Mesodermal cell (in vitro differentiated cells): Measurements from ENCODE around the gene CHD2.

Source experiments
- H3K27ac ChIP-seq: 2 replicates; pipeline ENCODE4 v1.7.0; 2013; ENCODE audit warnings: mild to moderate bottlenecking, low read depth, low read length, moderate library complexity; ENCODE audit not compliant: severe bottlenecking
- H3K36me3 ChIP-seq: 2 replicates; pipeline ENCODE4 v1.7.1; 2013; ENCODE audit warnings: mild to moderate bottlenecking, low read length, moderate library complexity; ENCODE audit not compliant: control insufficient read depth, insufficient read depth
- H3K4me1 ChIP-seq: one replicate; pipeline ENCODE4 v1.7.1; 2013; ENCODE audit warnings: mild to moderate bottlenecking, low read length; ENCODE audit not compliant: insufficient read depth, control insufficient read depth, poor library complexity, severe bottlenecking
- H3K4me3 ChIP-seq: 2 replicates; pipeline ENCODE4 v1.7.0; 2013; ENCODE audit warnings: low read length, control low read depth, mild to moderate bottlenecking; ENCODE audit not compliant: insufficient read depth, poor library complexity, severe bottlenecking; ENCODE audit errors: extremely low read depth
- H3K9me3 ChIP-seq: 2 replicates; pipeline ENCODE4 v1.7.1; 2013; ENCODE audit warnings: mild to moderate bottlenecking, low read length, moderate library complexity; ENCODE audit not compliant: control insufficient read depth
- WGBS, 2 experiments: methylation state at CpG; one replicate each; pipeline ENCODE4 v1.1.5; 2013; ENCODE audit warnings: missing lambda C conversion rate in 2 of 2; ENCODE audit not compliant: insufficient coverage in 2 of 2; 5-methylcytosine and 5-hydroxymethylcytosine counted together

Gene CHD2

DNA sequence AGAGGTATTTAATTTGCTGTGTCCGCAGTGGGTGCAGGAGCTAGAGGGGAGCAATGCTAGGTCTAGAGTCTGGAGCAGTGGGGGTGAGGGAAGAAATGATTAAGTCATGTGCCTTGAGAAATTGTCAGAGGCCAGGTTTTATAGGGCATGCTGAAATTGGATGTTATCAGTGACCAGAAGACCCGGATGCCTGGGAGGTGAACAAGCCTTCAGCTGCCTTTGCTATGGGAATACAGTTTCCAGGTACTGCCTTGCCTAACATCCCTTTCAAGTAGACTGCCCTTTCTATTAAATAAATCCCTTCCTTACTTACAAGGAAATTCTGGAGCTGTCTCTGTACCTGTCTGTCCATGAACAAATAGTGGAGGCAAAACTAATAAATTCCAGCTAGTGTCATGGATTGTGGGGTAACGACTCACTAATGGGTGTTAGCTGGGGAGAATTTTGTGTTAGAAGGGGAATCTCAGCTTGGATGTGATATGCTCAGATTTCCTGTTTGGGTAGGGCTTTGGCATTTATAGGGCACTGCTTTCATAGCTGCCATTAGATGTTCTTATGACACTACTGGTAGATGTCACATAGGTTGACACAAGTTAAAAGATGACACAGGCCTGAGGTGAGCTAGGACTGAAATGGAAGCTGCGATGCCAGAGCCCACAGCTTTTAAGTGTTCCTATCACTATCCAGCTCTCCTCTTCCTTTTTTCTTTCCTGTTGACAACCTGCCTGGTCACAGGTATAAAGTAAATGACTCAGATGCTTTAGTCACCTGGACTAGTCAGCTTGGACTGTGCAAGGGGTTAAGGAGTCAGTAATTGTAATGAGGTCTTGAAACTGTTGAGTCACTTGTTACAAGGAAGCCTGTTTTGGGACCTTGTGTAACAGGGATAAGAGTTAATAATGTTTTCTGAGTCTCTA, 21.3 kb downstream of the CHD2 start:
- 97 to 100% methylated on average over 3 to 4 of the region's 4 CpGs for WGBS, 2 experiments
- Histone ChIP-seq H3K9me3 (no peaks in the 10 kb centered on the region), H3K4me1 (peaks cover 24% of the 10 kb centered on the region), H3K27ac (peak overlapping the region; percentile 8), H3K4me3 (no peak overlapping the region), H3K36me3 (peaks cover 73% of the 10 kb centered on the region)

DNA sequence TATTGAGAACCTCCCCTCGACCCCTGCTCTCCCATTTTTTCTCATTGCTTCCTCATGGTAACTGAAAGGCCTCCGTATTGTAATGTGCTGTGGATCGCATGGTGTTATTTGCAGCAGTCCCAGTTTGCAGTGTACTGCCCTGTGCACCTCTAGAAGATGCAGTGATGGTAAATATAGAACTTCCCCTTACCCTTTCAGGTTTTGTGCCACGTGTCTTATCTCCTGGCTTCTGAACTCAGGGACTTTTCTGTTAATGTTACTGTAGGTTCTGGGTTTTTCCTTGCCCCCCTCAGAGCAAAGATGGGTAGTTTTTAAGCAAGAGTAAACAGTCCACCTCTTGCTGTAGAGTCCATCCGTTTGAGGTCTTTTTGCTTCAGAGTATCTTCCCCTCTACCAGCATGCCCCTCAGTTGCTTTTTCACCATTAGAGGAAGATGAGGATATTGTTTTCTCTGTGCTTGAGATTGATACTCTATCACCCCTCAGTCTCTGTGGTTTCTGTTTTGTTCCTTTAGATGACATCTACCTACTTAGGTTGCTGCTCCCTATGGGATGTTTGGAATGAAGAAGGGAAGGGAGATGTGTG, 22.4 kb downstream of the CHD2 start:
- H3K36me3 ChIP-seq, result peaks cover 75% of the 10 kb centered on the region

DNA sequence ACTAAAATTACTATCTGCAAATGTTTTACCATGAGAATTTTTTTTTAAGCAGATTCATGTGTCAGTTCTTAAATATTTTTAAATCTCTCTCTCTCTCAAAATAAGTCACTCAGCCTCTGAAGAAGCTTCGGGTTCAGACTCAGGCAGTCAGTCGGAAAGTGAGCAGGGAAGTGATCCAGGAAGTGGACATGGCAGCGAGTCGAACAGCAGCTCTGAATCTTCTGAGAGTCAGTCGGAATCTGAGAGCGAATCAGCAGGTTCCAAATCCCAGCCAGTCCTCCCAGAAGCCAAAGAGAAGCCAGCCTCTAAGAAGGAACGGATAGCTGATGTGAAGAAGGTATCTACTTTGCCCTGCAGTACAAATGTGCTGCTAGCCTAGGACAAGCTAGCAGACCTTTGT, 24.1 kb downstream of the CHD2 start:
- H3K36me3 ChIP-seq, result peaks cover 86% of the 10 kb centered on the region
- no peaks in the 10 kb centered on the region for H3K9me3 ChIP-seq
- H3K4me3 ChIP-seq, result no peak overlapping the region
- no peak overlapping the region for H3K27ac ChIP-seq
- 94 to 100% methylated on average over 6 of the region's 7 CpGs for WGBS, 2 experiments
- H3K4me1 ChIP-seq, result peaks cover 32% of the 10 kb centered on the region

More for the DNA sequence above, 22.4 kb downstream of the CHD2 start:
- H3K4me3 ChIP-seq, result no peak overlapping the region
- H3K4me1 ChIP-seq, result peaks cover 24% of the 10 kb centered on the region
- WGBS, 2 experiments, result 87 to 100% methylated on average over 1 to 3 of the region's 5 CpGs
- no peak overlapping the region for H3K27ac ChIP-seq
- H3K9me3 ChIP-seq, result no peaks in the 10 kb centered on the region

DNA sequence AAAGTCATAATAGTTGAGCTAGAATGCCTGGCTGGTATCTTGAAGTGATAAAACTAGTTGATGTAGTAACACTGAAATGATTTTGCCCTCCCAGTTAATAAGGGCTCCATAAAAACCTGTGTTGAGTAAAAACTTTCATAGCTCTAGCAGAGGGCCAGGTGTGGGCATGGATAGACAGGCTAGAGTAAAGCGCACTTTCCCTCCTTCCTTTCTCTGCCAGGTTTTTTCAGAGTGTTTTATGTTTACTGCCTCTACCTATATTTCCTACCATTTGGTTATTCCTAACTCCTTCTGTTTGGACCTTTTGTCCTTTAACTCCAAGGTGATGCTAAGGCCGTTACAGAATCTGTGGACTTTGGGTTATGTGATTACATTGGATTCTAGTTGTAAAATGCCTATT, 25.3 kb downstream of the CHD2 start:
- H3K27ac ChIP-seq, result no peak overlapping the region
- WGBS, 2 experiments, result 100% methylated on average over 1 of the region's 2 CpGs
- no peaks in the 10 kb centered on the region for H3K9me3 ChIP-seq
- no peak overlapping the region for H3K4me3 ChIP-seq
- peaks cover 35% of the 10 kb centered on the region for H3K4me1 ChIP-seq
- peaks cover 82% of the 10 kb centered on the region for H3K36me3 ChIP-seq

DNA sequence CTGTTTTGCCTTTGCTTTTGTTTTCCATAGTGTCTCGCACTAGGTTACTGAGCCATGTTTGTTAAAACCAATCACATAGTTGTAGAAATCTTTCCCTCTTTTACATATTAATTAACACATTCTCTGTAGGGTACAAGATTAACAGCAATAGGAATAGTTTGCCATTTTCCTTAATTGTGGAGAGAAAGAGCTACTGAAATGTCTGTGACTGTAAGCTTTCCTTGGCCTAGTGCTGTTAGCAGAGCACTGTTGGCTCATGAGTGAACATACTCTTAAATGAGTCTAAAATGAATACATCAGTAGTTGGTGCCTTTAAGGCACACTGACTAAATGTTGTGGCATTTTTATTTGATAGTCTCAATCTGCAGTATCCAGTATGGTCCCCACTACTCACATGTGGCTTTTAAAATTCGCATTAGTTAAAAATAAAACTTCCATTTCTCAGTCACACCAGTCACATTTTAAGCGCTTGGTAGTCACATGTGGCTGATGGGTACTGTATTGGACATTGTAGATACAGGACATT, 28.2 kb downstream of the CHD2 start:
- Histone ChIP-seq H3K36me3 (peaks cover 79% of the 10 kb centered on the region), H3K4me3 (no peak overlapping the region), H3K27ac (peak overlapping the region; percentile 43), H3K9me3 (no peaks in the 10 kb centered on the region), H3K4me1 (peaks cover 33% of the 10 kb centered on the region)
- WGBS, 2 experiments, result no CpG with 5 or more reads among the region's 3 CpGs

DNA sequence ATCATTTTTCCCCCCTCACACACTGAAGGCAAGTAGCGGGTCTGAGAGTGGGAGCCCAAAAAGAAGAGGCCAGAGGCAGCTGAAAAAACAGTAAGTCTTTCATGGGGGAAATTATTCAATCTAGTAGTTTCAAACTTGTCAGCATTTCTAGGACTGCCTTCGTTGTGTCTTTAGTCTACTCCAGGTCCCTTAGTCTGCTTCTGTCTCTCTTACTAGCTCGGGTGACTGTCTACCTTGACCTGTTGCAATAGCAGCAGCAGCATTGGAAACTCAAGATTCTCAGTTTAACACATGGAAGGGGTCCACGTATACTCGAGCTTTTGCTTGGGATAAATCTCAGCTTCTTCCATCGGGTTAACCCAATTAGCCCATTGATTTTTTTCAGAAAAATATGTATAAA, 28.9 kb downstream of the CHD2 start:
- 95 to 100% methylated on average over 2 to 4 of the region's 6 CpGs for WGBS, 2 experiments
- Histone ChIP-seq H3K36me3 (peaks cover 79% of the 10 kb centered on the region), H3K27ac (no peak overlapping the region), H3K4me3 (no peak overlapping the region), H3K4me1 (peaks cover 30% of the 10 kb centered on the region), H3K9me3 (no peaks in the 10 kb centered on the region)

DNA sequence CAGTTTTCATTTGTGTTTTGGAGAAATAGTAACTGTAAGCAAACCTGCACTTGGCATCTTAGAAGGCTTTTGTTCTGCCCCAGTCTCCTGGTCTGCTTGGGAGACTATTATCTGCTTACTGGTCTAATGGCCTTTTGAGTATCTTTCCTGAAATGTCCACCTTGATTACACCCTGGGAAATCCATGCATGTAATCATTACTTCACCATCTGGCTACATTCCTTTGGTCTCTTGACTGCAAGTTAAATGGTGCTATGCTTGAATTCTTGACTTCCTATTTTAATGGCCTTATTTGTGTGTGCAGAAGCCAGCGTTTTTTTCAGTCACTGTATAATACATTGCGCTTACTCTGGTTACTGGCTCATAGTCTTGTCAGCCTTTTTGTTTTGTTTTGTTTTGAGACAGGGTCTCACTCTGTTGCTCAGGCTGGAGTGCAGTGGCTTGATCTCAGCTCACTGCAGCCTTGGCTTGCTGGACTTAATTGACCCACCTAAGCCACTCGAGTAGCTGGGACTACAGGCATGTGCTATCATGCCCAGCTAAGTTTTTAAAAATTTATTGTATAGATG, 30.0 kb downstream of the CHD2 start:
- H3K4me3 ChIP-seq, result no peak overlapping the region
- H3K27ac ChIP-seq, result peak overlapping the region; percentile 85
- no peaks in the 10 kb centered on the region for H3K9me3 ChIP-seq
- H3K36me3 ChIP-seq, result peaks cover 79% of the 10 kb centered on the region
- H3K4me1 ChIP-seq, result peaks cover 28% of the 10 kb centered on the region
- WGBS, 2 experiments, result 56 to 100% methylated on average over 1 to 3 of the region's 3 CpGs

DNA sequence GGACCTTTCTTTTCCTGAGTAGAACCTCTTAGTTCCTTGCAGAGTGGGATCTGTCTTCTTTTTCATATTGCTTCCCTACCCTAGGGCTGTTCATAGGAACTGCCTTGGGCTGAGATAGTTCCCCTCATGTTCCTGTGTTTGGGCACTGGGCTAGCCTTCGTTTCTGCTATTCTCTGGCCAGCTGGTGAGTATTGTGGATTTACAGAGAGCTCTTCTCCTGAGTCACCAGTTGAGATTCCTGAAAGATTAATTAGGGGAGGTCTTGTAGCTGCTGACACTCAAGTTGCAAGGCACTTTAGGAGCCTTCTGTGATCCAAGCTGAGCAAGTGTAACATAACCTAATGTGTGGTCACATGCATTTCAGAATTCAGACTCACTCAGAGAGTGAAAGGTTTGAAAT, 30.7 kb downstream of the CHD2 start:
- H3K27ac ChIP-seq, result peak overlapping the region; percentile 85
- WGBS, 2 experiments, result 80% methylated on average over 1 of the region's 1 CpG; no CpG with 5 or more reads in 1 of the 2 experiments
- H3K36me3 ChIP-seq, result peaks cover 79% of the 10 kb centered on the region
- no peak overlapping the region for H3K4me3 ChIP-seq
- no peaks in the 10 kb centered on the region for H3K9me3 ChIP-seq
- H3K4me1 ChIP-seq, result peaks cover 28% of the 10 kb centered on the region

DNA sequence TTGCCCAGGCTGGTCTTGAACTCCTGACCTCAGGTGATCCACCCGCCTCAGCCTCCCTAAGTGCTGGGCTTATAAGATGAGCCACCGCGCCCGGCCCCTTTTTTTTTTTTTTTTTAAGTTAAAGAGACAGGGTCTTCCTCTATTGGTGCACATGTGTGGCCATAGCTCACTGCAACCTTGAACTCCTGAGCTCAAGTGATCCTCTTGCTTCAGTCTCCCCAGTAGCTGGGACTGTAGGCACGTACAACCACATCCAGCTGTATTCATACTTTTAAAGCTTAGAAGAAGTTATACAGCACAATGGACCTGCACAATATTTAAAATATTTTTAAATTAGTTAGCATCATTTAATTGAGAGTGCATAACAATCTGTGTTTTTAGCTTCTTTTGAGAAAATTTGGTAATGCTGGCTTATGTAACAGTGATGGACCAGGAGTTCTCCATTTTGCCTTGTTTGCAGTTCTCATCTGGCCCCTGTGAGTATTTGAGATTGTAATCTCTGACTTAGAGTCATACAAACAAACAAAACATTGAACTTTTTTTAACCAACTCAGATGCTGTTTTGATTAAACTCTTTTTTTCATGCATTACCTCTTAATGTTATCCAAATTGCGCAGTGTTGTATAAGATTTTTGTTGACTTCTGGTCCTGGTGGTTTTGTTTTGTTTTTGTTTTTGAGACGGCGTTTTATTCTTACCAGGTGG, 33.0 kb downstream of the CHD2 start:
- no peak overlapping the region for H3K27ac ChIP-seq
- H3K4me3 ChIP-seq, result no peak overlapping the region
- no peaks in the 10 kb centered on the region for H3K9me3 ChIP-seq
- H3K36me3 ChIP-seq, result peaks cover 82% of the 10 kb centered on the region
- peaks cover 30% of the 10 kb centered on the region for H3K4me1 ChIP-seq
- WGBS, 2 experiments, result 100% methylated on average over 1 of the region's 8 CpGs; no CpG with 5 or more reads in 1 of the 2 experiments

DNA sequence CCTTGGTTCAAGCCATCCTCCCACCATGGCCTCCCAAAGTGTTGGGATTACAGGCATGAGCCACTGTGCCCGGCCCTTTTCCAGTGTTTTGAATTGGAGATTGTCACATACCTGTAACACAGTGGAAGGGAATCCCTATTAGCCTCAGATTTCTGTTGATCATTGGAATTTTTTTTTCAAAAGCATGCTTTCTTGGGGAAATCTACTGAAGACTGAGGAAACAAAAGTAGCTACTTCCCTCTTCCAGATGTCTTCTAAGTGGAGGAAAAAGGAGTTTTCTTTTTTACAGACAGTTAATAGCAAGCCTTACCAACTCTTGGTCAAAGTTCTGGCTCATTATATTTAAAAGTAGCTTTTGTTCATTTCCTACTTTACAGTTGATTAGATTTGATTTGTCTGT, 33.7 kb downstream of the CHD2 start:
- Histone ChIP-seq H3K36me3 (peaks cover 82% of the 10 kb centered on the region), H3K4me1 (peaks cover 24% of the 10 kb centered on the region), H3K27ac (no peak overlapping the region), H3K4me3 (no peak overlapping the region), H3K9me3 (no peaks in the 10 kb centered on the region)
- 100% methylated on average over 1 of the region's 1 CpG; no CpG with 5 or more reads in 1 of the 2 experiments for WGBS, 2 experiments
